Measurements from ENCODE around the gene PRKN. TPM values are rescaled to one million over a fixed set of nuclear protein-coding genes. Genes with fewer than 3 reads are reported as not detected.

Gene PRKN
- total RNA-seq, 2 experiments from 2014 or later: 0.82 to 1.00 TPM

DNA sequence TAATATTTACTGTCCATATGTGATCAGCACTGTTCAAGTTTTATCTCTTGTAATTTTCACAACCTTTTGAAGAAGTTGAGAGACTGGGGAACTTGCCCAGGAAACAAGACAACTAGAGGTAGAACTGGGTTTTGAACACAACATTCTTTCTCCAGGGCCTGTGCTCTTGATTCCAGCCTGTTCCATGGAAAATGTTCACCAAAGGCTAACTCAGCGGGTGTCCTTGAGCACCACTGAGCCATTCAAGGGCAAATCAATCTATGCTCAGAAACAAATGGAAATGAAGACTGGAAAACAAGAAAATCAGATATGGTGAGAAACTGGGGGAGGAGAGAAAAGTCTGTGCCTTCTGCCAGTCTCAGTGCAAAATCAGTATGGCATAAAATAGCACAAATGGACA lies 771.5 kb downstream of the PRKN start:
- no peak overlapping the region for H3K4me3 Mint-ChIP-seq
- H3K9me3 Mint-ChIP-seq: no peaks in the 10 kb centered on the region
- H3K27ac Mint-ChIP-seq: no peak overlapping the region
- POLR2A ChIA-PET: no interaction called here
- no peaks in the 10 kb centered on the region for H3K4me1 Mint-ChIP-seq (ENCODE audit: low read depth)
- CTCF ChIA-PET: no interaction called here
- no peaks in the 10 kb centered on the region for H3K27me3 Mint-ChIP-seq
- no peak for DNase-seq
- intact Hi-C loops (cut with micrococcal nuclease): no loop called here
- no peaks in the 10 kb centered on the region for H3K36me3 Mint-ChIP-seq

DNA sequence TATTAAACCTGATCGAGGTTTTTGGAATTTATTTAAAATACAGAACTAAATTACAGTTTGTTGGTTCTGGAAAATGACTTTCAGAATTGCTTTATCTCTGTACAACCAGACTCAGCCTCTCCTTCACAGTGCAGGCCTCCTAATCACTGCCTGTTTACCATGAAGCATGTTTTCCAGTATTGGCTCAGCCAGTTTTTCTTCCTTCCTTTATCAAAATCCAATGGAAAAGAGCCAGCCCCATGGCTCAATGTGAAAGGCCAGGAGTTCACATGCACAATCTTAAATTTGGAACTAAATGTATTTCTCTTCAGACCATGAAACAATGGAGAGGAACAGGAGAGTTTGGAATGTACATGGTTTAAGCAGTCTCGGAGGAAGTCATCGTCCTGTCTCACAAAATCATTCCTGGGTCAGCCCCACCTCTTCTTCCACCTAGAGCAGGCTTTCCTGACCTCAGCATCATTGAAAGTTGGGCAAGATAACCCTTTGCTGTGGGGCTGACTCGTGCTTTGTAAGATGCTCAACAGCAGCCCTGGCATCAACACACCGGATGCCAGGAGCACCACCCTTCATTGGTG lies 772.8 kb downstream of the PRKN start:
- no peaks in the 10 kb centered on the region for H3K9me3 Mint-ChIP-seq
- POLR2A ChIA-PET: no interaction called here
- H3K27ac Mint-ChIP-seq: no peak overlapping the region
- DNase-seq: no peak
- CTCF ChIA-PET: no interaction called here
- no peak overlapping the region for H3K4me3 Mint-ChIP-seq
- no peaks in the 10 kb centered on the region for H3K27me3 Mint-ChIP-seq
- H3K36me3 Mint-ChIP-seq: no peaks in the 10 kb centered on the region
- H3K4me1 Mint-ChIP-seq (ENCODE audit: low read depth): no peaks in the 10 kb centered on the region
- intact Hi-C loops (cut with micrococcal nuclease): no loop called here

DNA sequence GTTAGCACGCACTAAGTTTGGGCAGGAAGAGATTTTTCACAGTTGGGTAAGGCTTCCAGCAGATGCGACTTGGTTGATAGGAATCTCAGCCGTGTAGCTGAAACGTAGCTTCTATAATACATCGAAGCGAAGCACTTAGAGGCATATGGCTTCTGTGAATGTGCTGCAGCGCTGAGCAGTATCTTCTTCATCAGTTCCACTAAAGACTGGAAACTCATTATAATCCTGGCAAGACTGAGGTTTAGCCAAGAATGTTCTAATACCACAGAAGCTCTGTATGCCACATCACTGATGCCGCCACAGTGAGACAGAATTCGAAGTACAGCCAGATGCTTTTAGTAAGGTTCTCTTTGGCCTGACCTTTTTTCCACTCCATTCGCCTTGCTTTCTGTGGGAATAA lies 773.5 kb downstream of the PRKN start:
- no peak for DNase-seq
- no peak overlapping the region for H3K27ac Mint-ChIP-seq
- H3K4me1 Mint-ChIP-seq (ENCODE audit: low read depth): no peaks in the 10 kb centered on the region
- no peaks in the 10 kb centered on the region for H3K9me3 Mint-ChIP-seq
- ChIA-PET POLR2A (no interaction called here), CTCF (no interaction called here)
- intact Hi-C loops (cut with micrococcal nuclease): no loop called here
- H3K4me3 Mint-ChIP-seq: no peak overlapping the region
- H3K27me3 Mint-ChIP-seq: no peaks in the 10 kb centered on the region
- H3K36me3 Mint-ChIP-seq: no peaks in the 10 kb centered on the region

DNA sequence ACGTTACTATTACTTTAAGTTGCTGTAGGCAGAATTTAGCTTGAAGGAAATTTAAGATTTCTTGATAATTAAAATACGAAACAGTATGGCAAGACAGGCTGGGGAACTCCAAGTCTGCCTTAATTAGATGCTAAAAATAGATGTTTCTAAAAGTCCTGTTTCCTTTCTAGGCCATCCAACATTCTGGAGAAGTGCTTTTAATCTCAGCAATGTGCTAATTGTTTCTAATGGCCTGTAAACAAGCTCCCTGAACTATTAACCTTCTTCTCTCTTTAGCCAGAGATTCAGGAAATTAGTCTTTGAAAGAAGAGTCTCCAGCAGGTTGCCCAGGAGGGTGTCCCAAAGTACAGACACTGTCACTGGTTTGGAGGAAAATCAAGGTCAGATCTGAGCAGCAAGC lies 776.4 kb downstream of the PRKN start:
- Mint-ChIP-seq H3K27me3 (no peaks in the 10 kb centered on the region), H3K36me3 (no peaks in the 10 kb centered on the region), H3K9me3 (no peaks in the 10 kb centered on the region), H3K4me3 (no peak overlapping the region), H3K4me1 (ENCODE audit: low read depth) (no peaks in the 10 kb centered on the region), H3K27ac (no peak overlapping the region)
- intact Hi-C loops (cut with micrococcal nuclease): no loop called here
- ChIA-PET POLR2A (no interaction called here), CTCF (no interaction called here)
- no peak for DNase-seq

DNA sequence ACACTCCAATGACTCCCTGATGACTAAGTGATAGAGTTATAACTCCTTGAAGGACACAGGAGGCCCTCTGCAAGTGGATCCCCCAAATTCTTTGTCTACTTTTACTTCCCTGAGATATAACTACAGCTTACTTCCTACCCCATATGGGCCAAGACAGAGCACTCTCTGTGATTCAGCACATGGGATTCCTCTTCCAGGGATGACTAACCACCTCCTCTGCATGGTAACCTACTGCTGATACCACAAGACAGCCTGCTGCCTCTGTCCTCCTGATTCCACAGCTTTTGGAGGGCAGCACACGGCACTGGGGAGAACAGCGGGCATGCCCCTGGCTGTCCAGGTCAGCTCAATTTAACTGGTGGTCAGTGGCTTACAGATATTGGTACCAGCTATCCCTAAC lies 778.0 kb downstream of the PRKN start:
- intact Hi-C loops (cut with micrococcal nuclease): no loop called here
- ChIA-PET POLR2A (no interaction called here), CTCF (no interaction called here)
- Mint-ChIP-seq H3K27ac (no peak overlapping the region), H3K36me3 (no peaks in the 10 kb centered on the region), H3K27me3 (no peaks in the 10 kb centered on the region), H3K4me3 (no peak overlapping the region), H3K4me1 (ENCODE audit: low read depth) (no peaks in the 10 kb centered on the region), H3K9me3 (no peaks in the 10 kb centered on the region)
- no peak for DNase-seq

DNA sequence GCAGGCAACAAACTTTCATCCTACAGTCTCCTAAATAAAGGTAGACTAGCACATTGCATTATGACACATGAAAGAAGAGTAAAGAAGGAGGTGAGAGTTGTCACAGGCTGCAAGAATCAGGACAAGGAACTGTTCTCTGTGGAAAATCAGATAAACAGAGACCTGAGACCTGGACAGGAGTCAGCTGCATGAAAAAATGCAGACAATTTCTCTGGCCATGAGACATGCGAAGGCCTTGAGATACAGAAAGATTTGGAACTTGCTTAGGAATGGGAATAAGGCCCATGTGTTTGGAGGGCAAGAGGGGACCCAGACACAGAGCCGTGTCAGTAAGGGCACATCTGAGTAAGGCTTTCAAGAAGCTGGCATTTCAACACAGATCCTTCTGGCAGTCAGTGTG lies 779.1 kb downstream of the PRKN start:
- ChIA-PET CTCF (no interaction called here), POLR2A (no interaction called here)
- H3K27ac Mint-ChIP-seq: no peak overlapping the region
- H3K9me3 Mint-ChIP-seq: no peaks in the 10 kb centered on the region
- no peaks in the 10 kb centered on the region for H3K36me3 Mint-ChIP-seq
- intact Hi-C loops (cut with micrococcal nuclease): no loop called here
- H3K4me3 Mint-ChIP-seq: no peak overlapping the region
- no peak for DNase-seq
- H3K27me3 Mint-ChIP-seq: no peaks in the 10 kb centered on the region
- no peaks in the 10 kb centered on the region for H3K4me1 Mint-ChIP-seq (ENCODE audit: low read depth)

DNA sequence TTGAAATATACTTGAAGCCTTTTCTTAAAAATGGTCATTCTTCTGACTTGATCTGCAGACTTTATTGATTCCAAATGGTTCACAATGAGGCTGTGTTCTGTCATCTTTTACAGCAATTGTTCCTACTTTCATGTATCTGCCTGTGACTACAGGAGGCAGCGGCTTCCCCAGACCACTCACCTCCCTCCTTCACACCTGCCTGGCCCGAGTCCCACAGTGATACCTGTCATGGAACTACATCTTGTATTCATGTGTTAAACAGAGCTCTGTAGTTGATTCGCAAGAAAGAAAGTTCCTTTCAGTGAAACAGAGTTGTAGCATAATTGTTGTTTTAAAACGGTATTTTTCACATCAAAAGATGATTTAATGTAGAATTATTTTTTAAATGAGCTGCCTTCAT lies 780.2 kb downstream of the PRKN start:
- Mint-ChIP-seq H3K36me3 (no peaks in the 10 kb centered on the region), H3K27ac (no peak overlapping the region), H3K9me3 (no peaks in the 10 kb centered on the region), H3K4me3 (no peak overlapping the region), H3K27me3 (no peaks in the 10 kb centered on the region), H3K4me1 (ENCODE audit: low read depth) (no peaks in the 10 kb centered on the region)
- POLR2A ChIA-PET: no interaction called here
- DNase-seq: no peak
- intact Hi-C loops (cut with micrococcal nuclease): no loop called here
- CTCF ChIA-PET: no interaction called here

DNA sequence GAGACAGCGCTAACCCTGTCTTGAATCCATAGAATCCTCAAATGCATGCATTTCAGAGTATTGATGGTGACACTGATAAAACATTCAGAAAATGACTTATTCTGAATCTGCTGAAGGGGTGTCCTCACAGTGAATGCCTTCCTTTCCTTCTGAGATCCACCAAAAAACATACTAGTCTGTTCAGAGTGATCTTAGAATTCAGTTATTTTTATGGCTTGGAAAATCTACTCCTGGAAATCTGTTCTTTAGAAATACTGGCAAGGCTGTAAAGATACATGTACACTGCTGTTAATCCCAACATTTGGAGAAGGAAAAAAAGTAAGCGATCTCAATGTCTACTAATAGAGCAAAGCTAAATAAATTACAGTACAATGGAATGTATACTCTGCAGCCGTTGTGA lies 781.1 kb downstream of the PRKN start:
- Mint-ChIP-seq H3K4me1 (ENCODE audit: low read depth) (no peaks in the 10 kb centered on the region), H3K27me3 (no peaks in the 10 kb centered on the region), H3K9me3 (no peaks in the 10 kb centered on the region), H3K27ac (no peak overlapping the region), H3K4me3 (no peak overlapping the region), H3K36me3 (no peaks in the 10 kb centered on the region)
- intact Hi-C loops (cut with micrococcal nuclease): no loop called here
- ChIA-PET POLR2A (no interaction called here), CTCF (no interaction called here)
- DNase-seq: no peak

DNA sequence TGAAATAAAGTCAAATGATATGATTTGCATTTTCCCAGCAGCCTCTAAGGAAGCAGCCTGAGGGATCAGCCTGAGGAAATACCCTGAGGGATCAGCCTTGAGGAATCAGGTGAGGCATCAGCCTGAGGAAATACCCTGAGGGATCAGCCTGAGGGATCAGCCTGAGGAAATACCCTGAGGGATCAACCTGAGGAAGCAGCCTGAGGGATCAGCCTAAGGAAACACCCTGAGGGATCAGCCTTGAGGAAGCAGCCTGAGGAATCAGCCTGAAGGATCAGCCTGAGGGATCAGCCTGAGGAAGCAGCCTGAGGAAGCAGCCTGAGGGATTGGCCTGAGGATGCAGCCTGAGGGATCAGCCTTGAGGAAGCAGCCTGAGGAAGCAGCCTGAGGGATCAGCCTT lies 784.0 kb downstream of the PRKN start:
- Mint-ChIP-seq H3K27me3 (no peaks in the 10 kb centered on the region), H3K27ac (no peak overlapping the region), H3K36me3 (no peaks in the 10 kb centered on the region), H3K4me1 (ENCODE audit: low read depth) (no peaks in the 10 kb centered on the region), H3K9me3 (no peaks in the 10 kb centered on the region), H3K4me3 (no peak overlapping the region)
- POLR2A ChIA-PET: no interaction called here
- CTCF ChIA-PET: no interaction called here
- intact Hi-C loops (cut with micrococcal nuclease): no loop called here
- no peak for DNase-seq

DNA sequence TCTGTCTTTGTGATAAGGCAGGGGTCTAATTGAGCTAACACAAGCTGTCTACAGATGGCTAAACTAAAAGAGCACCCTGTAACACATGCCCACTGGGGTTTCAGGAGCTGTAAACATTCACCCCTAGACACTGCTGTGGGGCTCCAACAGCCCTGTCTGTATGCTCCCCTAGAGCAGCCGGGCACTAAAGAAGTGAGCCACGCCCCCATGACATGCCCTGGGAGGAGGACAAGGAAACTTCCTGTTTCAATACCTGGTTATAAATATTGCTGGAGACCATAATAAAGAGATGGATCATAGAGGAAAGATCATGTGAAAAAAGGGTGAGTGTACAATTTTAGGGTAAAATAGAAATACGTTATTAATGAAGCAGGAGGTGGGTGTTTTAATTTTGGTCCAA lies 786.0 kb downstream of the PRKN start:
- intact Hi-C loops (cut with micrococcal nuclease): no loop called here
- no peaks in the 10 kb centered on the region for H3K9me3 Mint-ChIP-seq

DNA sequence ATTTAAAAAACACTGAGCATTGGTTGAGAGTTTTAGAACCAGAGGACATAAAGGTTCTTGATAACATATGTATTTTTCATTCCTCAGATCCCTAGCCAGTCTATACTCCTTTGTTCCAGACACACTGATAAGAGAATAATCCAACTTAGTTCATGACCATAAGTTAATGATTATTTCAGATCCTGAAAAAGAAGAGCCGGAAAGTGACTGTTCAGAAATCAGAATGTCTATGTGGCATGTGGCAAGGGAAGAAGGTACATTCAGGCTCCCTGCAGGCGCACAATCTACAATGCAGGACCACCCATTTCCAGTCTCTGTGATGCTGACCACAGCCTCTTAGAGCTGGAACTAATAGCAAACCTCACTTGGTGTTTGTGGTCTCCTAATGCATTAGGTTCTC lies 787.0 kb downstream of the PRKN start:
- no peak for DNase-seq
- Mint-ChIP-seq H3K4me1 (ENCODE audit: low read depth) (no peaks in the 10 kb centered on the region), H3K4me3 (no peak overlapping the region), H3K27ac (no peak overlapping the region), H3K9me3 (peaks cover 2% of the 10 kb centered on the region), H3K36me3 (no peaks in the 10 kb centered on the region), H3K27me3 (no peaks in the 10 kb centered on the region)
- CTCF ChIA-PET: no interaction called here
- intact Hi-C loops (cut with micrococcal nuclease): no loop called here
- POLR2A ChIA-PET: no interaction called here

More for the DNA sequence above, 786.0 kb downstream of the PRKN start:
- ChIA-PET CTCF (no interaction called here), POLR2A (no interaction called here)
- Mint-ChIP-seq H3K4me3 (no peak overlapping the region), H3K27ac (no peak overlapping the region), H3K36me3 (no peaks in the 10 kb centered on the region), H3K4me1 (ENCODE audit: low read depth) (no peaks in the 10 kb centered on the region), H3K27me3 (no peaks in the 10 kb centered on the region)
- no peak for DNase-seq

DNA sequence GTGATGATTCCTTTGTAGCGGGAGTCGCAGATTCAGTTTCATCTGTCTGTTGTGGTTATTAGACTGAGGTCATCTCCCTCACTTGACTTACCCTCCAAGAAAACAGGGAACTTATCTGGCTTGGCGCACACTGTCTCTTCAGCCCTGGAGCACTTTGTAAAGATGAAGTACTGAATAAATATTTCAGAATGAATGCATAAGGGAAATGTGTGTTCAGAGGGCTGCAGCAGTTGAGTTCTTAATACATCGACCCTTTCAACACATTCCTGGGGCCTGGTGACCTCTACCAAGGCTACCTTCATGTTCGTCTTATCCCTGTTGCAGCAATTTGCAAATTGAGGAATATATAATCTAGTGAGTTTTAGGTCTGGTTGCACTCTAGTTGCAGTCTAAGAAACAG lies 801.2 kb downstream of the PRKN start:
- no peaks in the 10 kb centered on the region for H3K9me3 Mint-ChIP-seq
- DNase-seq: no peak
- no peaks in the 10 kb centered on the region for H3K27me3 Mint-ChIP-seq

DNA sequence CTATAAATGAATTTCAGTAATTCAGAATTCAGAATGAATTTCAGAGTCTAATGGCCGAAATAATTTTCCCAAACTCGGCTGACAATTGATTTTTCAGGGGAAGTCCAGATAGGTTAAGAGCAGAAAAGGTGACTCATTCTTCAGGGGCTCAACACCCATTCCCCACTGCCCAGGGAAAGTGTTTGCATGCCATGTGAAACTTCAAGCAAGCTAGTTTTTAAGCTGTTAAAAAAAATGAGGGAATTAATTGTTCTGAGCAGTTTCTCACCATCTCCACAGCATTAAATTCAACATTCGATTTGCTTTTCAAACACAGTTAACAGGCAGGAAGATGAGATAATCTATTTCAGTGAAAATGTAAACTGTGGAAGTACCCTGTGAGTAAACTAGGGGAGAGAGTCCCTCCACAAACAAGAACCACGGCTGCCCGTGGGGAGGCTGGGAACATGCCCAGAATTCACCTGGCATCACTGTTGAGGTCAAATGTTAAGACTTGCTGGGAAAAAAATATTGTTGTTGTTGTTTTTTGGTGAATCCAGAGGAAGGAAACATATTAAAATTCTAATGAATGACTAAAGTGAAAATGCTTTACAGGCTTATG lies 803.0 kb downstream of the PRKN start:
- no peaks in the 10 kb centered on the region for H3K36me3 Mint-ChIP-seq
- POLR2A ChIA-PET: no interaction called here
- H3K4me3 Mint-ChIP-seq: no peak overlapping the region
- intact Hi-C loops (cut with micrococcal nuclease): no loop called here
- no peak for DNase-seq
- no peak overlapping the region for H3K27ac Mint-ChIP-seq
- H3K9me3 Mint-ChIP-seq: no peaks in the 10 kb centered on the region
- H3K27me3 Mint-ChIP-seq: no peaks in the 10 kb centered on the region
- no peaks in the 10 kb centered on the region for H3K4me1 Mint-ChIP-seq (ENCODE audit: low read depth)
- CTCF ChIA-PET: no interaction called here

More for the DNA sequence above, 801.2 kb downstream of the PRKN start:
- intact Hi-C loops (cut with micrococcal nuclease): no loop called here
- H3K27ac Mint-ChIP-seq: no peak overlapping the region
- POLR2A ChIA-PET: no interaction called here
- no peaks in the 10 kb centered on the region for H3K4me1 Mint-ChIP-seq (ENCODE audit: low read depth)
- H3K36me3 Mint-ChIP-seq: no peaks in the 10 kb centered on the region
- CTCF ChIA-PET: no interaction called here
- H3K4me3 Mint-ChIP-seq: no peak overlapping the region

Data from activated CD4-positive, alpha-beta memory T cell treated with anti-CD3 and anti-CD28 coated beads for 36 hours (primary cell).